HepG2 (cell line): Measurements from ENCODE around the gene KIAA0408. TPM values are rescaled to one million over a fixed set of nuclear protein-coding genes. Genes with fewer than 3 reads are reported as not detected.
"Not testable (repeated sequence)": the region's sequence is repeated elsewhere in the genome, so short reads cannot be mapped to it uniquely, and the experiment has no call there.

Experiments
- ATAC-seq: fragments of 200-7000 bp; cut with Tn5 transposase; 3 replicates; pipeline ENCODE4 v1.9.1; 2020; ENCODE audit warnings: mild to moderate bottlenecking, moderate library complexity
- BruUV-seq: library from RNA; stranded (reverse); fragments of 400-500 nt; replicated peaks from 2 replicates; lab custom pipeline; 2021; lab: Mats Ljungman, UMichigan
- CTCF ChIA-PET: fragments of 300-600 bp; formaldehyde crosslinking; extraction: SDS; loops from one replicate; lab custom pipeline; 2021; ENCODE audit warnings: low total read pairs, inconsistent platforms, low intra/inter-chr PET ratio; lab: Yijun Ruan, JAX
- POLR2A ChIA-PET: fragments of 350-600 bp; sonication (Branson Sonifier 250); formaldehyde crosslinking; loops from one replicate; lab custom pipeline; 2020; ENCODE audit warnings: antibody characterized with exemption, inconsistent platforms; lab: Yijun Ruan, JAX
- DNase-seq: peaks from one replicate; pipeline ENCODE4 v3.0.0-alpha.2; 2015; ENCODE audit warnings: low spot score
- FAIRE-seq: peaks from 3 replicates; lab custom pipeline; 2011; peaks lifted over from hg19 to GRCh38; lab: Jason Lieb, UNC
- H2AFZ ChIP-seq: one replicate; pipeline ENCODE4 v1.6.1; 2011; ENCODE audit warnings: low read length, inconsistent platforms
- H3K27ac ChIP-seq: fragments of 300-600 bp; 3 replicates; pipeline ENCODE4 v1.8.0; 2011; ENCODE audit warnings: mixed run types, mild to moderate bottlenecking, mixed read lengths, low read length, inconsistent platforms; ENCODE audit not compliant: insufficient read depth; ENCODE audit errors: extremely low read length
- H3K27me3 ChIP-seq, 2 experiments: fragments of 200-600 bp in 1 of 2; 2 replicates in 1 of 2; 3 replicates in 1 of 2; pipeline versions ENCODE4 v1.6.0 to v1.8.0; 2011; ENCODE audit warnings: low read length in 2 of 2, mild to moderate bottlenecking in 2 of 2, moderate library complexity in 2 of 2, inconsistent platforms in 1 of 2; ENCODE audit not compliant: insufficient read depth in 2 of 2, control insufficient read depth in 1 of 2
- H3K36me3 ChIP-seq, 2 experiments: fragments of 200-600 bp in 1 of 2; replicated peaks in 1 of 2; 2 replicates in 1 of 2; 3 replicates in 1 of 2; pipeline versions ENCODE4 v1.5.1 to v1.8.0; 2011; ENCODE audit warnings: low read length in 2 of 2, inconsistent platforms in 1 of 2; ENCODE audit not compliant: insufficient read depth in 2 of 2, control insufficient read depth in 1 of 2
- H3K4me1 ChIP-seq: 2 replicates; pipeline ENCODE4 v1.5.1; 2012; ENCODE audit warnings: low read length, inconsistent platforms; ENCODE audit not compliant: insufficient read depth
- H3K4me2 ChIP-seq: 2 replicates; pipeline ENCODE4 v1.6.0; 2011; ENCODE audit warnings: low read depth, low read length, inconsistent platforms
- H3K4me3 ChIP-seq, 3 experiments: fragments of 200-600 bp in 1 of 3; sonication (generic), shearing (Covaris generic) in 1 of 3; replicated peaks in 1 of 3; 2 replicates each; pipeline ENCODE4 v1.5.1; 2011 to 2016; ENCODE audit warnings: low read length in 3 of 3, inconsistent platforms in 2 of 3, low read depth in 2 of 3, mild to moderate bottlenecking in 2 of 3, control low read depth in 1 of 3, mixed read lengths in 1 of 3; ENCODE audit not compliant: insufficient read depth in 1 of 3
- H3K79me2 ChIP-seq: one replicate; pipeline ENCODE4 v1.6.1; 2011; ENCODE audit warnings: low read length, inconsistent platforms; ENCODE audit not compliant: insufficient read depth
- H3K9ac ChIP-seq: 2 replicates; pipeline ENCODE4 v1.6.0; 2011; ENCODE audit warnings: mild to moderate bottlenecking, low read depth, low read length, inconsistent platforms; ENCODE audit not compliant: insufficient read depth
- H3K9me3 ChIP-seq: 2 replicates; pipeline ENCODE4 v1.5.1; 2012; ENCODE audit warnings: mild to moderate bottlenecking, low read length
- H4K20me1 ChIP-seq: 2 replicates; pipeline ENCODE4 v1.6.0; 2011; ENCODE audit warnings: inconsistent platforms, mild to moderate bottlenecking, low read length, moderate library complexity; ENCODE audit not compliant: insufficient read depth
- ARID4A ChIP-seq: sonication (generic); formaldehyde crosslinking; IDR thresholded peaks from 2 replicates; pipeline ENCODE4 v1.5.0; 2020; ENCODE audit warnings: mild to moderate bottlenecking, missing genetic modification reagents, borderline replicate concordance
- FOXO1 ChIP-seq: sonication (generic); formaldehyde crosslinking; IDR thresholded peaks from 2 replicates; pipeline ENCODE4 v1.4.0; 2020; ENCODE audit warnings: missing genetic modification reagents
- MAZ ChIP-seq, 2 experiments: sonication (generic) in 1 of 2; formaldehyde crosslinking in 1 of 2; IDR thresholded peaks; 2 replicates each; pipeline versions ENCODE4 v1.5.0 to v1.6.1; 2012 to 2020; ENCODE audit warnings: low read depth in 2 of 2, mild to moderate bottlenecking in 2 of 2, borderline replicate concordance in 1 of 2, improper control_type of control experiment in 1 of 2, low read length in 1 of 2, missing genetic modification reagents in 1 of 2, moderate library complexity in 1 of 2
- POGZ ChIP-seq: sonication (generic); formaldehyde crosslinking; IDR thresholded peaks from 2 replicates; pipeline ENCODE4 v1.4.0; 2020; ENCODE audit warnings: mild to moderate bottlenecking, missing genetic modification reagents
- SAP130 ChIP-seq: IDR thresholded peaks from 2 replicates; pipeline ENCODE4 v1.6.1; 2016; ENCODE audit warnings: low read depth
- ZNF281 ChIP-seq: sonication (generic); formaldehyde crosslinking; IDR thresholded peaks from 2 replicates; pipeline ENCODE4 v1.4.0; 2020; ENCODE audit warnings: missing genetic modification reagents, borderline replicate concordance
- ZNF644 ChIP-seq: IDR thresholded peaks from 2 replicates; pipeline ENCODE4 v1.6.1; 2016; ENCODE audit warnings: low read depth
- ZNF747 ChIP-seq: sonication (generic); formaldehyde crosslinking; IDR thresholded peaks from 2 replicates; pipeline ENCODE4 v1.8.1; 2023; ENCODE audit warnings: missing genetic modification reagents, mild to moderate bottlenecking, borderline replicate concordance
- WGBS: methylation state at CpG from one replicate; pipeline ENCODE4 v1.1.6; 2017; ENCODE audit warnings: low lambda C conversion rate; 5-methylcytosine and 5-hydroxymethylcytosine counted together
- in situ Hi-C: cut with HindIII; loops from 2 replicates; pipeline ENCODE4 v1.10.0; 2017; ENCODE audit warnings: low pct_unique_long_range_greater_than_20kb; ENCODE audit not compliant: extremely low pct_ligation_motif_present
- intact Hi-C: fragments of 100-400 bp; cut with micrococcal nuclease; formaldehyde crosslinking; loops from one replicate; pipeline ENCODE4 v1.10.0; 2022; ENCODE audit not compliant: unreplicated experiment
- polyA plus RNA-seq, 8 experiments: library from polyadenylated mRNA; depleted of rRNA in 3 of 8; stranded (reverse) in 7 of 8; unstranded in 1 of 8; fragments of >200 nt; fragmentation: Illumina TruSeq in 4 of 8; extraction: Trizol in 4 of 8; gene quantifications; 2 replicates each; pipeline versions ENCODE4 v1.2.1 to v1.2.3, GENCODE V29; 2011 to 2016; ENCODE audit warnings: low read depth in 4 of 8, missing spikeins in 1 of 8, mixed read lengths in 1 of 8; ENCODE audit not compliant: insufficient read depth in 1 of 8
- total RNA-seq, 5 experiments: library from RNA; depleted of rRNA; stranded (reverse); fragments of >200 nt; fragmentation: Illumina TruSeq; extraction: Trizol; gene quantifications; 2 replicates each; pipeline ENCODE4 v1.2.3, GENCODE V29; 2016; ENCODE audit warnings: low read depth in 1 of 5

KIAA0408 gene
- total and polyA plus RNA-seq, 2 of the 13 experiments (the other 11 are each of a cell fraction or from before 2014, with no cell fraction given): not detected

GRCh38 chr6:127413123-127413522 lies 46.1 kb downstream of the KIAA0408 start (continued):
- TF ChIP-seq POGZ: 0 out of 2 replicates have a peak, but pooled peaks have one; percentile 38
- peak; percentile 48; the same call in 1 of the 2 replicates for TF ChIP-seq SAP130
- TF ChIP-seq FOXO1: peak; percentile 77
- not testable (repeated sequence) for TF ChIP-seq MAZ (IDR thresholded peaks at IDR 0.05; ENCODE audit: borderline replicate concordance, low read depth, low read length)
- 0 out of 2 replicates have a peak, but pooled peaks have one; percentile 30 for TF ChIP-seq MAZ (CRISPR knock-in tag; IDR thresholded peaks at IDR 0.05; ENCODE audit: low read depth)
- peak; percentile 96 for TF ChIP-seq ZNF281 (CRISPR knock-in tag)
- peak; percentile 79 for TF ChIP-seq ZNF644 (CRISPR knock-in tag)
- TF ChIP-seq ZNF747: 0 out of 2 replicates have a peak, but pooled peaks have one; percentile 49
- TF ChIP-seq ARID4A (CRISPR knock-in tag): peak; percentile 49

GRCh38 chr6:127412016-127412415 lies 47.2 kb downstream of the KIAA0408 start:
- H3K4me3 ChIP-seq, intact Hi-C loops, BruUV-seq, H3K27ac ChIP-seq, in situ Hi-C loops, H3K4me2 ChIP-seq, CTCF ChIA-PET, DNase-seq, H3K36me3 ChIP-seq, ATAC-seq, H3K27me3 ChIP-seq, H3K79me2 ChIP-seq, POLR2A ChIA-PET, H3K9ac ChIP-seq, FAIRE-seq, H2AFZ ChIP-seq, H3K9me3 ChIP-seq, H4K20me1 ChIP-seq: not testable (repeated sequence)
- H3K4me1 ChIP-seq: peaks cover 13% of the 10 kb centered on the region
- 76% methylated on average over 8 of the region's 8 CpGs for WGBS
